NB4 (cell line): ENCODE data around the gene PLEKHG3.

ENCODE experiments used
- MYC ChIP-seq: IDR thresholded peaks from 2 replicates; pipeline ENCODE4 v1.6.1; 2011; ENCODE audit warnings: low read depth, low read length
- POLR2A ChIP-seq: IDR thresholded peaks from 2 replicates; pipeline ENCODE4 v1.6.1; 2011; ENCODE audit warnings: mild to moderate bottlenecking; ENCODE audit not compliant: insufficient read length; ENCODE audit errors: extremely low read depth
- TF ChIP-seq, protein P1 (sequence below): IDR thresholded peaks from one replicate; pipeline ENCODE4 v1.5.1; 2012; ENCODE audit warnings: low read depth, low read length
- TF ChIP-seq, protein P2 (sequence below): IDR thresholded peaks from 2 replicates; pipeline ENCODE4 v1.6.1; 2011; ENCODE audit warnings: low read depth, low read length

GRCh38 chr14:64731141-64731581 is 26.9 kb downstream of the PLEKHG3 start:
- TF ChIP-seq, protein P1, sequence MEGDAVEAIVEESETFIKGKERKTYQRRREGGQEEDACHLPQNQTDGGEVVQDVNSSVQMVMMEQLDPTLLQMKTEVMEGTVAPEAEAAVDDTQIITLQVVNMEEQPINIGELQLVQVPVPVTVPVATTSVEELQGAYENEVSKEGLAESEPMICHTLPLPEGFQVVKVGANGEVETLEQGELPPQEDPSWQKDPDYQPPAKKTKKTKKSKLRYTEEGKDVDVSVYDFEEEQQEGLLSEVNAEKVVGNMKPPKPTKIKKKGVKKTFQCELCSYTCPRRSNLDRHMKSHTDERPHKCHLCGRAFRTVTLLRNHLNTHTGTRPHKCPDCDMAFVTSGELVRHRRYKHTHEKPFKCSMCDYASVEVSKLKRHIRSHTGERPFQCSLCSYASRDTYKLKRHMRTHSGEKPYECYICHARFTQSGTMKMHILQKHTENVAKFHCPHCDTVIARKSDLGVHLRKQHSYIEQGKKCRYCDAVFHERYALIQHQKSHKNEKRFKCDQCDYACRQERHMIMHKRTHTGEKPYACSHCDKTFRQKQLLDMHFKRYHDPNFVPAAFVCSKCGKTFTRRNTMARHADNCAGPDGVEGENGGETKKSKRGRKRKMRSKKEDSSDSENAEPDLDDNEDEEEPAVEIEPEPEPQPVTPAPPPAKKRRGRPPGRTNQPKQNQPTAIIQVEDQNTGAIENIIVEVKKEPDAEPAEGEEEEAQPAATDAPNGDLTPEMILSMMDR, result no peak
- no peak for TF ChIP-seq POLR2A
- TF ChIP-seq MYC, result no peak
- TF ChIP-seq, protein P2, sequence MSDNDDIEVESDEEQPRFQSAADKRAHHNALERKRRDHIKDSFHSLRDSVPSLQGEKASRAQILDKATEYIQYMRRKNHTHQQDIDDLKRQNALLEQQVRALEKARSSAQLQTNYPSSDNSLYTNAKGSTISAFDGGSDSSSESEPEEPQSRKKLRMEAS, result no peak
